ENCODE results near the gene STIMATE.

The STIMATE gene

DNA sequence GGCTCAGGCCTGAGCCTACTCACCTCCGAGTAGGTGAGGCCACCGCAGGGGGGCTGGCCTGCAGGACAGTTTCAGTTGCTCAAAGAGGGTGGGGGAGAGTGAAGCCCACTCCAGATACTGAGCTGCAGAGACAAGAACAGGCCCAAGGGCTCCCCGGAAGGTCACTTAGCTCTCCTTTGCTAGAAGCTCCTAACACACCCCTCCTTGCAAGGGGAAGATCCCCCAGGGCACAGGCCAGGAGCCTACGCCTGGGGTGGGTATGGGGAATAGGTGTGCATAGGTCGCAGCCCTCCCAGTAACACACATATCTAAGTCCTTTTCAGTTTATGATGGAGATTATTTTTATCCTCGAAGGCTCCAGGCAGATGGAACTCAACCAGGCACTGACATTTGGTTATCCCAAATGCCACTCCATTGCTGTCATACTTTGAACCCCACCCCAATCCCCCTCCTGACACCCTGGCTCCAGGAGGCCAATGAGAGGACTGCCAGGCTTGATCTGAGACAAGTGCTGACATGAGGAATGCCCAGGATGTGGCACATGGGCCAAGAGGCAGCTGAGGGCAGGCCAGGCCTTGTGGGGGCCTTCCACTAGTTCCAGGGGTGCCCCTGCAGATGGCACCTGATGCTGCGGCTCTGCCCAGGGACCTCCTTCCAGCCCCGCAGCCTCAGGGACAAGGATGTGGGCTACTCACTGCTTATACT lies 61.4 kb downstream of the STIMATE start:
- Histone ChIP-seq H3K27me3 (ENCODE audit: control insufficient read depth, insufficient read depth, low read length) (no peaks in the 10 kb centered on the region), H3K4me3 (ENCODE audit: low read length) (no peak overlapping the region), H3K9me3 (ENCODE audit: control insufficient read depth, low read length) (no peaks in the 10 kb centered on the region), H3K9ac (ENCODE audit: low read length) (no peak overlapping the region), H3K36me3 (ENCODE audit: control insufficient read depth, insufficient read depth, low read length) (no peaks in the 10 kb centered on the region), H3K4me1 (ENCODE audit: control insufficient read depth, insufficient read depth, low read length) (no peaks in the 10 kb centered on the region)

DNA sequence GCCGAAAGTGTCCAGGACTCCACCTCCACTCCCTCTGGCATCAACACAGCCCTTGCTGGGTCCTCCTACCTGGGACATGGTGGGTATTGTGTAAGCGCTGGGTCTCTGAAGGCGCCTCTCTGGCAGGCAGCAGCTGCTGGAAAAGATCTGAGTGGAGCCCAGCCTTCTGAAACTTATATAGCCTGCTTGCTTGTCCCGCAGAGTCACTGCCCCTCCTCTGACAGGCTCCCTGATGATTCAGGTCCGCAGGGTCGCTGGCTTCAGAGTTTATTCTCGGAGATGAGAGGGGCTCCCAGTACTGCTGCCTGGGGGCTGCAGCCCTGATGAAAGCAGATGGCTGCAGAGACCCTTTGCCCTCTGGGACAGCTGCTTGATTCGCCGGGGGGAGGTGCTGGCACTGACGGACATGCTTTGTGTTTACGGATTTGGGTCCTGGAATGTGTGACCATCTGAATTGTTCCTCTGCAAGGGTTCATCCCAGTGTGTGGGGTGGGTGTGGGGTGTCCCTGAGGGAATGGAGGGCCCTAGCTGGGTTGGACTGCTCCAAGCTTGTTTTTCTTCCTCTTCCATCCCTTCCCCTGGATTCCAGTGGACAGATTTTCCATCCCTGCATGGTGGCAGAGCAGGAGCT lies 62.4 kb downstream of the STIMATE start, which contains the start of gene MUSTN1:
Gene MUSTN1, minus strand, starts transcription at position 149 of the 631 bp plus-strand sequence. Its CDS starts 71 bp downstream, at position 78.
- no peaks in the 10 kb centered on the region for H3K36me3 ChIP-seq (ENCODE audit: control insufficient read depth, insufficient read depth, low read length)
- H3K4me1 ChIP-seq (ENCODE audit: control insufficient read depth, insufficient read depth, low read length) = no peaks in the 10 kb centered on the region
- no peaks in the 10 kb centered on the region for H3K9me3 ChIP-seq (ENCODE audit: control insufficient read depth, low read length)
- no peak within 1 kb of the TSS for H3K4me3 ChIP-seq (ENCODE audit: low read length)
- H3K9ac ChIP-seq (ENCODE audit: low read length) = no peak within 1 kb of the TSS
- no peaks in the 10 kb centered on the region for H3K27me3 ChIP-seq (ENCODE audit: control insufficient read depth, insufficient read depth, low read length)

DNA sequence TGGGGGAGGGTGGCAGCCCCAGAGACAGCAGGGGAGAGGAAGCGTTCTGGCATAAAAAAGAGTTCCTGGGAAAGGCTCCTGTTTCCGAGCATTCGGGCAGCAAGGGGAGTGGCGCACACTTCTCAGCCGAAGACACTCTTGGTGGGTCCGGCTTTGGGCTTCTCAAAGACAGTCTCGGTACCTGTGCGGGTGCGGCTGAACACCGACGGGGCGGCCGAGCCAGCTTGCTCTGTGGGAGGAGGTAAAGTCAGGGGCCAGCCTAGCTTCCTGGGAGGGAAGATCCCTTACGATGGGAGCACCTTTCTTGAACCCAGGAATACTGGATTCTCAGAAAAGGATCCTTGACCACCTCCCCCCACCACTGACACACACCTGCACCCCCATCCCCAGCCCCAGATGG lies 64.1 kb downstream of the STIMATE start:
- H3K9ac ChIP-seq (ENCODE audit: low read length) = no peak overlapping the region
- H3K27me3 ChIP-seq (ENCODE audit: control insufficient read depth, insufficient read depth, low read length) = no peaks in the 10 kb centered on the region
- no peaks in the 10 kb centered on the region for H3K4me1 ChIP-seq (ENCODE audit: control insufficient read depth, insufficient read depth, low read length)
- H3K36me3 ChIP-seq (ENCODE audit: control insufficient read depth, insufficient read depth, low read length) = no peaks in the 10 kb centered on the region
- H3K4me3 ChIP-seq (ENCODE audit: low read length) = no peak overlapping the region
- no peaks in the 10 kb centered on the region for H3K9me3 ChIP-seq (ENCODE audit: control insufficient read depth, low read length)

DNA sequence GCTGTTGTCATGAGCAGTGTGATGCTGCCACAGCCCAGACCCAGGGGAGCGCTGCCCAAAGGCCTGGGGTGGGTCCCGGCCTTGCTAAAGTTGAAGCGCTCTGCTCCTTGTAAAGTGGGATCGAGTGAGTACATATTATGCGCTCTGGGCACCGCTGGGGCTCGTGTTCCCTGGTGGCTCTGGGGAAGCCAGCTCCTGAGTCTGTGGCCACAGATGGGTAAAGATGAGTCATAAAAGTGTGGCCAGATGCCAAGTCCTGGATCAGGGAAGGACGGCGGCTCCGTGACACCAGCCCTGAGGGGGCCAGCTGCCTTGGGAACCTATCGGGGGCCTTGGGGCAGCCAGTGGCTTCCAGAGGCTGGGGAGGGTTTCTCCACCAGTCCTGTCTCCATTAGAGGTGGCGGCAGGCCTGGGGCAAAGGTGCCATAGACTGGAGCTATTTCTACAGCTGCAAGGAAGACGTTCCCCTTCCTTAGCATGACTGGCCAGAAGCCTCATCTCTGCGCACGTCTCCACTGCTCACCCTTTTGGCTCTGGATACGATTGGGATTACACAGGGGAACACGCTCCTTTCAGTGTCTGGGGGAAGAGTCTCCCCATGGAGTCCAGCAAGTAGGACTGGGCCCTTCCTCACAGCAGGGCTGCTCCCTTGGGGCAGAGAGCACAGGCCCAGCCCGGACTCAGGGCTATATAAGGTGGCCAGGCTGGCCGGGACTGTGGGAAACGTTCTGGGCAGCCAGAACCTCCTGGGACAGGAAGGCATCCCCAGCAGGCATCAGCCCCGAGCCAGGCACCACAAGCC lies 65.6 kb downstream of the STIMATE start:
- H3K27me3 ChIP-seq (ENCODE audit: control insufficient read depth, insufficient read depth, low read length) = no peaks in the 10 kb centered on the region
- H3K36me3 ChIP-seq (ENCODE audit: control insufficient read depth, insufficient read depth, low read length) = no peaks in the 10 kb centered on the region
- H3K9me3 ChIP-seq (ENCODE audit: control insufficient read depth, low read length) = no peaks in the 10 kb centered on the region
- H3K4me3 ChIP-seq (ENCODE audit: low read length) = no peak overlapping the region
- H3K4me1 ChIP-seq (ENCODE audit: control insufficient read depth, insufficient read depth, low read length) = peaks cover 6% of the 10 kb centered on the region
- no peak overlapping the region for H3K9ac ChIP-seq (ENCODE audit: low read length)

DNA sequence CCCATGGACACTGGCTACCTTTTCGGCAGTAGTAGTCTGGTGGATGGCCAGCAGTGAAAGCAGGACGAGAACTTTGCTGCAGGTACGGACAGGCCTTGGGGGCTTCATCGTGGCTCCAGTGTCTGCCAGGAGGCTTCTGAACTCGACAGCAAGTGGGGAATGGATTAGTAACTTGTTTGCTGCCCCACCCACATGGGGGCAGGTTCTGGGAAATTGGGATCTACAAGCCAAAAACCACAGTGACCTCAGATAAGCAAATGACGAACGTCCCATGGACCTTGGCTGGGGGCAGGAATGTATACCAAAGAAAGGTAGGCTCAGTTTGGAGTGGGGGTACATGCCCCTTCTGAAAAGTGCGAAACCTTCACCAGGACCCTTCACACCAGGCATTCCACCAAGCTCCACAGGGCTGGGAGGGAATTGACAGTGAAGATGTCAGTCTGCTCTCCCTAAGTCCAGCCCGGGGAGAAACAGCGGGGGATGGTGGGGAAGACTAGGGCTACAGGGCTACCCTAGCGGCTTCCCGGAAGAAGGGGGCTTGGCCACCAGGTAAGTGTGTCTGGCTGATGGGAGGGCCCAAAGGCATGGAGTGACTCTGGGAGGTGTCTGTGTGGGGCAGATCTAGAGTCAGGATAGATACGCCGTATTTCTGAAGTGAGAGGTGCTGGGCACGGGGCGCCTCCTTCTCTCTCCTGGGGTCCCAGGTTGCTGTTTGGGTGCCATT lies 66.7 kb downstream of the STIMATE start, which contains the start of gene ITIH4:
Gene ITIH4, minus strand, starts transcription at position 138 of the 724 bp plus-strand sequence. Its CDS starts 30 bp downstream, at position 108.
- Histone ChIP-seq H3K27me3 (ENCODE audit: control insufficient read depth, insufficient read depth, low read length) (no peaks in the 10 kb centered on the region), H3K9ac (ENCODE audit: low read length) (no peak within 1 kb of the TSS), H3K36me3 (ENCODE audit: control insufficient read depth, insufficient read depth, low read length) (no peaks in the 10 kb centered on the region), H3K4me1 (ENCODE audit: control insufficient read depth, insufficient read depth, low read length) (peaks cover 6% of the 10 kb centered on the region), H3K4me3 (ENCODE audit: low read length) (no peak within 1 kb of the TSS), H3K9me3 (ENCODE audit: control insufficient read depth, low read length) (no peaks in the 10 kb centered on the region)

DNA sequence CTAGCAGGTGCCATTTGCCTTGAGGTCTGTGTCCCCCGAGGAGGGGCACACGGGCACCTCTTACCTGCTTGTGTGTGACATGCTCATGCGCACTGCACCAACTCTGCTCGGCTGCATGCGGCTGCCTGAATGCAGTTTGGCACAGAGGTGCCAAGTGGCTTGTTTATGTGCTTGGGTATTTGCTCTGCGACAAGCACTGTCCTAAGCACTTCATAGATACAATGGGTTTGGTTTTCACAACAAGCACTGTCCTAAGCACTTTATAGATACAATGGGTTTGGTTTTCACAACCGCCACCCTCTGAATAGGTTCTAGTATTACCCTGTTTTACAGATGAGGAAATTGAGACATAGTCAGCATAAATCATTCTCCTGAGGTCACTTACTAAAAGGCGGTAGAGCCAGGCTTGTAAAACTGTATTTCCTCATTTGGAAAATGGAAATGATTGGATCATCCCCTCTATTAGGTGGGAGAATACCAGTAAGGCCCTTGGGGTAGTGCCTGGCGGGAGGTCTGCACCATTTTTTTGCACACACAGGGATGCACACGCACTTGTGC lies 67.4 kb downstream of the STIMATE start:
- no peaks in the 10 kb centered on the region for H3K36me3 ChIP-seq (ENCODE audit: control insufficient read depth, insufficient read depth, low read length)
- H3K4me1 ChIP-seq (ENCODE audit: control insufficient read depth, insufficient read depth, low read length) = peaks cover 6% of the 10 kb centered on the region
- no peak overlapping the region for H3K9ac ChIP-seq (ENCODE audit: low read length)
- H3K27me3 ChIP-seq (ENCODE audit: control insufficient read depth, insufficient read depth, low read length) = no peaks in the 10 kb centered on the region
- H3K9me3 ChIP-seq (ENCODE audit: control insufficient read depth, low read length) = no peaks in the 10 kb centered on the region
- no peak overlapping the region for H3K4me3 ChIP-seq (ENCODE audit: low read length)

DNA sequence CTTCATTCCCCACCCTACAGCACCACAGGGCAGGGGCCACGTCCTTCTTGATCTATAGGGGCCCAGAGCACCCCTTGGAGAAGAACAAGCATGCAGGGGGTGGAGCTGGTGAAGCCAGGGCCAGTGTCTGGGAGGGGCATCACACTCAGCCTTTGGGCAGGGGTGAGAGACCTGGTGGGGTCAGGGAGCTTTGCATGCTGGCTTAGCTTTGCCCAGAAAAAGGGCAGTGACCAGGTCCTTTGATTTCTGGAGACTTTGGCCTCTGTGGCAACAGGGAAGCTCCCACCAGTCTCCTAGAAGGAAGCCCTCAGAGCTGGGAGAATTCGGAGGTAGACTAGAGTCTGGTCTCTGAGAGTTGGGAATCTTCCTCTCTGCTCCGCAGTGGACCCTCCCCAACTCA lies 67.9 kb downstream of the STIMATE start:
- Histone ChIP-seq H3K9ac (ENCODE audit: low read length) (no peak overlapping the region), H3K9me3 (ENCODE audit: control insufficient read depth, low read length) (no peaks in the 10 kb centered on the region), H3K36me3 (ENCODE audit: control insufficient read depth, insufficient read depth, low read length) (no peaks in the 10 kb centered on the region), H3K4me1 (ENCODE audit: control insufficient read depth, insufficient read depth, low read length) (peaks cover 6% of the 10 kb centered on the region), H3K4me3 (ENCODE audit: low read length) (no peak overlapping the region), H3K27me3 (ENCODE audit: control insufficient read depth, insufficient read depth, low read length) (no peaks in the 10 kb centered on the region)

DNA sequence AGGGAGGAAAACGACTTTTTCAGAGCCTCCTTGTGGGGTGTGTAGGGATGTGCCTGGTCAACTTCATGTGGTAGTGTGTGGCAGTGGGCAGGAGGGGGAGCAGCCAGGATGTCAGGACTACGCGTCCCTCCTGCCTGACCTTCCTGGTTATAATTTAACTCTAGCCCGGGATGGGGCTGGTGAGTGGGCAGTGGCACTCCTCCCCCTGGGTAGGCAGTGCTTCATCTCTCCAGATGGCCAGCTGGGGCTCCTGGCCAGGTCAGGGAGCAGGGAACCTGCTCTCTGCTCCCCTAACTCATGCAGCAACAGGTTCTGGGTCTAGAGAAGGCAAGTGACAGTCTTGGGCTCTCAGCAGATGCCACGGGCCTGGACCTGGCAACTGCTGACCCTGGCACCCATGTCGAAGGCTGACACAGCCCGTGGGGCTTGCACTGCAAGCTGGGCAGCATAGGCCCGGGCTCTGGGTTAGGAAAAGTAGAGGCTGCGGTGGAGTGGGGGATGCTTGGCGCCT lies 69.4 kb downstream of the STIMATE start:
- Histone ChIP-seq H3K36me3 (ENCODE audit: control insufficient read depth, insufficient read depth, low read length) (no peaks in the 10 kb centered on the region), H3K9me3 (ENCODE audit: control insufficient read depth, low read length) (no peaks in the 10 kb centered on the region), H3K4me3 (ENCODE audit: low read length) (no peak overlapping the region), H3K27me3 (ENCODE audit: control insufficient read depth, insufficient read depth, low read length) (no peaks in the 10 kb centered on the region), H3K9ac (ENCODE audit: low read length) (no peak overlapping the region), H3K4me1 (ENCODE audit: control insufficient read depth, insufficient read depth, low read length) (peaks cover 6% of the 10 kb centered on the region)

DNA sequence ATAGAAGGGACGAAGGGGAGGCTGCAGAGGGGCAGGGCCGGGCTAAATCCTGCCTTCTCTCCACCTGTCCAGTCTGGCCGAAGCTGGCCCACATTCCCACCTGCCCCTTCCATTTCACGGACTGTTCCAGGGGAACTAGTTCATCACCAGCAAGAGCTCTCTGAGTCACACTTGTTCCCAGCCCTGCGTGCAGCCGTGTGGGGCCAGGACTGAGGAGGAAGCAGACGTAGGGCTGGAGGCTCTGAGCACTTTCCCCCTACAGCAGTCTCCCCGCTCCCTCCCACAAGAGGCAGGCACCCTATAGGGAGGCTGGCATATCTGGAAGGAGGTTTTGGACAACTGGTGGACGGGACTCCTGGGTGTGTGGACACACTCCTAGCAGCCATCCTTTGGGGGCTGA lies 69.9 kb downstream of the STIMATE start:
- Histone ChIP-seq H3K9ac (ENCODE audit: low read length) (no peak overlapping the region), H3K9me3 (ENCODE audit: control insufficient read depth, low read length) (no peaks in the 10 kb centered on the region)

DNA sequence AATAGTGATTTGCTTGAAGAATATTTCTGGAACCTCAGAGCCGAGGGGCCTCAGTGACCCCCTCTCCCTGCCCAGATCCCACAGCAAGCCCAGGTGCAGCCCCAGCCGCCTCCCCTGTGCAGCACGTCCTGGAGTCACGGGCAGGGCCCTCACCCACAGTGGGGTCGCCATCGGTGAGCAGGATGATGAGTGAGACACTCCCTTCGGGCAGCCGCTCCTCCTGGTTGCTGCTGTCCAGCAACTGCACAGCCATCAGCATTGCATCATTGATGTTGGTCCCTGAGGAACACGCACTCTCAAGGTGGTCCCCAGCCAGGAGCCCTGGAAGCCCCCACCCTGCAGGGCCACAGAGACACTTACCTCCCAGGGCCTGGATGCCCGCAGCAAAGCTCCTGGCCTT lies 73.3 kb downstream of the STIMATE start:
- no peaks in the 10 kb centered on the region for H3K36me3 ChIP-seq (ENCODE audit: control insufficient read depth, insufficient read depth, low read length)
- H3K27me3 ChIP-seq (ENCODE audit: control insufficient read depth, insufficient read depth, low read length) = no peaks in the 10 kb centered on the region
- H3K9me3 ChIP-seq (ENCODE audit: control insufficient read depth, low read length) = no peaks in the 10 kb centered on the region
- peaks cover 6% of the 10 kb centered on the region for H3K4me1 ChIP-seq (ENCODE audit: control insufficient read depth, insufficient read depth, low read length)
- no peak overlapping the region for H3K4me3 ChIP-seq (ENCODE audit: low read length)
- no peak overlapping the region for H3K9ac ChIP-seq (ENCODE audit: low read length)

More for the DNA sequence above, 69.9 kb downstream of the STIMATE start:
- H3K27me3 ChIP-seq (ENCODE audit: control insufficient read depth, insufficient read depth, low read length) = no peaks in the 10 kb centered on the region
- H3K4me3 ChIP-seq (ENCODE audit: low read length) = no peak overlapping the region
- peaks cover 6% of the 10 kb centered on the region for H3K4me1 ChIP-seq (ENCODE audit: control insufficient read depth, insufficient read depth, low read length)
- H3K36me3 ChIP-seq (ENCODE audit: control insufficient read depth, insufficient read depth, low read length) = no peaks in the 10 kb centered on the region

DNA sequence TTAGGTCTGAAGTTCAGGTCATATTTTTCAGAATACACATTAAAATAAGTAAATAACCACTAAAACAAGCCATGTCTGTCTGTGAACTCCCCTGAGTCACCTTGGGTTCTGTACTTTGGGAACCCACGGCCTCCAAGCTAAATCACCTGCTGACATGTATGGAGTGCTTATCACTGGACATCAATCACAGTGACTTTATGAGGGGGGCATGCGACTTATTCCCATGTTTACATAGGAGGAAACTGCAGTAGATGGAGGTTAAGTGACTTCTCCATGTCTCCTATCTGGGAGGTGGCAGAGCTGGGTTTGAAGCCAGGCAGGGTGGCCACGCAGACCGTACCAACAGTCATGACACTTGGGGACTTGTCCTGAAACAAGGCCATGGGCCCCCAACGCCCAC lies 75.0 kb downstream of the STIMATE start:
- no peak overlapping the region for H3K4me3 ChIP-seq (ENCODE audit: low read length)
- H3K4me1 ChIP-seq (ENCODE audit: control insufficient read depth, insufficient read depth, low read length) = no peaks in the 10 kb centered on the region
- H3K27me3 ChIP-seq (ENCODE audit: control insufficient read depth, insufficient read depth, low read length) = no peaks in the 10 kb centered on the region
- H3K9me3 ChIP-seq (ENCODE audit: control insufficient read depth, low read length) = no peaks in the 10 kb centered on the region
- no peaks in the 10 kb centered on the region for H3K36me3 ChIP-seq (ENCODE audit: control insufficient read depth, insufficient read depth, low read length)
- H3K9ac ChIP-seq (ENCODE audit: low read length) = no peak overlapping the region

Data from mucosa of stomach (tissue), 1 donor.